ENCODE results near the gene SMARCAL1. TPM values are rescaled to one million over a fixed set of nuclear protein-coding genes. Genes with fewer than 3 reads are reported as not detected.

SMARCAL1 gene
- total RNA-seq, 5 donors from 2014 or later (not counting 1 experiment from before 2014, with no cell fraction given) = 17.2 to 30.5 (median 25.4) TPM

- WGBS (ENCODE audit: insufficient coverage) = 68% methylated on average over 5 of the region's 18 CpGs
- Histone ChIP-seq H3K4me3 (ENCODE audit: control insufficient read depth in 1 of 2, extremely low read depth in 1 of 2, low read length in 1 of 2) (no peak overlapping the region), H3K36me3 (ENCODE audit: control insufficient read depth in 2 of 2, extremely low read depth in 1 of 2, insufficient read depth in 1 of 2, low read length in 1 of 2) (no peaks in the 10 kb centered on the region), H3K4me1 (ENCODE audit: control insufficient read depth in 1 of 2, extremely low read depth in 1 of 2, insufficient read depth in 2 of 2, low read length in 2 of 2) (peaks cover 5 to 17% of the 10 kb centered on the region in 2 experiments), H3K27ac (ENCODE audit: low read length) (no peak overlapping the region), H3K9me3 (no peaks in the 10 kb centered on the region), H3K27me3 (replicated peaks in 1 of 2; ENCODE audit: control insufficient read depth in 2 of 2, extremely low read depth in 1 of 2, insufficient read depth in 2 of 2, low read length in 1 of 2) (peaks cover 10 to 37% of the 10 kb centered on the region in 2 experiments)
- Mint-ChIP-seq H3K36me3 (no peaks in the 10 kb centered on the region), H3K27me3 (peaks cover 62 to 66% of the 10 kb centered on the region in 2 donors), H3K4me1 (peaks cover 17 to 24% (median 23%) of the 10 kb centered on the region in 3 donors), H3K9me3 (peaks cover 0 to 3% (median 0%) of the 10 kb centered on the region in 3 donors), H3K4me3 (no peak overlapping the region), H3K27ac (no peak overlapping the region)
- CTCF ChIA-PET = no interaction called here
- DNase-seq = no peak
- POLR2A ChIA-PET = no interaction called here
- ATAC-seq (replicated peaks in 1 of 4) = no peak
Measured at GRCh38 chr2:216369821-216370220, 42.5 kb upstream of the SMARCAL1 start.

GRCh38 chr2:216370961-216371712, 41.1 kb upstream of the SMARCAL1 start:
- WGBS (ENCODE audit: insufficient coverage) = 4% methylated on average over 27 of the region's 53 CpGs
- Histone ChIP-seq H3K36me3 (ENCODE audit: control insufficient read depth in 2 of 2, extremely low read depth in 1 of 2, insufficient read depth in 1 of 2, low read length in 1 of 2) (no peaks in the 10 kb centered on the region), H3K9me3 (no peaks in the 10 kb centered on the region), H3K27ac (ENCODE audit: low read length) (no peak overlapping the region), H3K4me3 (ENCODE audit: control insufficient read depth in 1 of 2, extremely low read depth in 1 of 2, low read length in 1 of 2) (no peak overlapping the region), H3K27me3 (replicated peaks in 1 of 2; ENCODE audit: control insufficient read depth in 2 of 2, extremely low read depth in 1 of 2, insufficient read depth in 2 of 2, low read length in 1 of 2) (peaks cover 10 to 37% of the 10 kb centered on the region in 2 experiments), H3K4me1 (ENCODE audit: control insufficient read depth in 1 of 2, extremely low read depth in 1 of 2, insufficient read depth in 2 of 2, low read length in 2 of 2) (peaks cover 5 to 17% of the 10 kb centered on the region in 2 experiments)
- Mint-ChIP-seq H3K4me1 (peaks cover 17 to 24% (median 23%) of the 10 kb centered on the region in 3 donors), H3K36me3 (no peaks in the 10 kb centered on the region), H3K27ac (peak overlapping the region in 1 of 2 donors; percentile 25), H3K9me3 (peaks cover 0 to 3% (median 0%) of the 10 kb centered on the region in 3 donors), H3K4me3 (peak overlapping the region in 1 of 3 donors; percentile 68), H3K27me3 (peaks cover 57 to 60% of the 10 kb centered on the region in 2 donors)
- ChIA-PET CTCF (no interaction called here), POLR2A (no interaction called here)
- ATAC-seq (replicated peaks in 1 of 4) (no peak), DNase-seq (no peak)

DNA sequence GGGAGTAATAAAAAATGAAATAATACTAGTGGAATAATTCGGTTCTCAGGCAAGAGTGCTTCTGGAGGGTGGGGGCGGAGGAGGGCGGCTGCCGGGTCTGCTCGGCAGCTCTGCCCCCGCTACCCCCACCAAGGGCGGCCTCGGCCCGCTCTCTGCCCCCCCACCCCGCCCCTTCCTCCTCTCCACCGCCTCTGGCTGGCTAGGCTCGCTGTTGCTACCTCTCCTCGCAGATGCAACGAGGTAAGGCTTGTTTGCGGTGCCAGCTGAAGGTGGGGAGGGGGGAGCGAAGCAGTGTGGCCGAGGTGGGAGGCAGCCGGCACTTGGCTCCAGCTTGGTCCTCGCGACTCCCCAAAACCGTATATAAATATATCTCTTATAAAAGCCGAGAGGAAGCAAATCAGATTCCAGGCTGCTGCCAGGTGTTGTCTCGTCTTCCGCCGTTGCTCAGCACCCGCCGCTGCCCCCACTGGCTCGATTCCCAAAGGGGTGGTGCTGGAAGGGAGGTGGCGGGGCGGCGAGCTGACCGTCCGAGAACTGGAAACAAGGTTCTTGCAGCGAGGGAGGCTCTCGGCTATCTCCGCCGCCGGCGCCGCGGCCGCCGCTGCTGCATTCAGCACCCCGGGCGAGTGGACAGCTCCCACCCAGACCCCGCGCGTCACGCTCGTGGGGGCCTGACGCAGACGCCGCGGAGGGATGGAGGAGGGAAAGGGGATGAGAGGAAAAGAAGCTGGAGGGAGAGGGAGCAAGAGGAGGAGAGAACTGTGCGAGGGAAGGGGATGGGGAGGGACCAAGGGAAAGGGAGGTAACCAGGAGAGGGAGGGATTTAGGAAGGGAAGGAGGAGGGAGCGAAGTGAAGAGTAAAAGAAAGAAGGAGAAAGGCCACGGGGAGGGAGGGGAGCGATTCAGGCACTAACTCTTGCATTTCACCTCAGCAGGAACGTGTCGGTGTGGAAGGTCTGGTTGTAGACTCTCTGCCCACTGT, 40.3 kb upstream of the SMARCAL1 start, which contains the start of gene MARCHF4:
Gene MARCHF4 (minus strand): TSS at position 763 of the 982 bp plus-strand sequence. CDS start 2,223 bp downstream, outside the sequence.
- Histone ChIP-seq H3K27ac (ENCODE audit: low read length) (no peak within 1 kb of the TSS), H3K9me3 (no peaks in the 10 kb centered on the region), H3K4me1 (ENCODE audit: control insufficient read depth in 1 of 2, extremely low read depth in 1 of 2, insufficient read depth in 2 of 2, low read length in 2 of 2) (peaks cover 5 to 17% of the 10 kb centered on the region in 2 experiments), H3K4me3 (ENCODE audit: control insufficient read depth in 1 of 2, extremely low read depth in 1 of 2, low read length in 1 of 2) (peak within 1 kb of the TSS; percentile 10 to 40), H3K27me3 (replicated peaks in 1 of 2; ENCODE audit: control insufficient read depth in 2 of 2, extremely low read depth in 1 of 2, insufficient read depth in 2 of 2, low read length in 1 of 2) (peaks cover 10 to 37% of the 10 kb centered on the region in 2 experiments), H3K36me3 (ENCODE audit: control insufficient read depth in 2 of 2, extremely low read depth in 1 of 2, insufficient read depth in 1 of 2, low read length in 1 of 2) (no peaks in the 10 kb centered on the region)
- 2% methylated on average over 34 of the region's 60 CpGs for WGBS (ENCODE audit: insufficient coverage)
- Mint-ChIP-seq H3K36me3 (no peaks in the 10 kb centered on the region), H3K4me1 (peaks cover 17 to 24% (median 23%) of the 10 kb centered on the region in 3 donors), H3K4me3 (peak within 1 kb of the TSS in 2 of 3 donors; percentile 45 to 68), H3K9me3 (peaks cover 0 to 3% (median 0%) of the 10 kb centered on the region in 3 donors), H3K27ac (peak within 1 kb of the TSS in 1 of 2 donors; percentile 27), H3K27me3 (peaks cover 52 to 55% of the 10 kb centered on the region in 2 donors)
- CTCF ChIA-PET = interaction anchor here in 1 of 2 donors (0.6 to 1.8 kb wide), 5 partner anchors 25 to 698 kb away, joined by 3 to 6 read pairs (median 4); no protein-coding TSS in a partner anchor
- POLR2A ChIA-PET = no interaction called here
- DNase-seq = peak; percentile 14 to 78 (median 57)
- peak; percentile 78 to 90 (median 84) for ATAC-seq (replicated peaks in 1 of 4)

- Histone ChIP-seq H3K4me1 (ENCODE audit: control insufficient read depth in 1 of 2, extremely low read depth in 1 of 2, insufficient read depth in 2 of 2, low read length in 2 of 2) (peaks cover 5 to 17% of the 10 kb centered on the region in 2 experiments), H3K27me3 (replicated peaks in 1 of 2; ENCODE audit: control insufficient read depth in 2 of 2, extremely low read depth in 1 of 2, insufficient read depth in 2 of 2, low read length in 1 of 2) (peaks cover 10 to 39% of the 10 kb centered on the region in 2 experiments), H3K36me3 (ENCODE audit: control insufficient read depth in 2 of 2, extremely low read depth in 1 of 2, insufficient read depth in 1 of 2, low read length in 1 of 2) (no peaks in the 10 kb centered on the region), H3K9me3 (no peaks in the 10 kb centered on the region), H3K4me3 (ENCODE audit: control insufficient read depth in 1 of 2, extremely low read depth in 1 of 2, low read length in 1 of 2) (no peak overlapping the region), H3K27ac (ENCODE audit: low read length) (no peak overlapping the region)
- DNase-seq (no peak), ATAC-seq (replicated peaks in 1 of 4) (no peak)
- ChIA-PET POLR2A (no interaction called here), CTCF (interaction anchor here in 1 of 2 donors (0.6 to 1.8 kb wide), 2 partner anchors 24 to 29 kb away, joined by 3 to 4 read pairs; no protein-coding TSS in a partner anchor)
- H3K36me3 Mint-ChIP-seq = no peaks in the 10 kb centered on the region
- H3K27me3 Mint-ChIP-seq = peaks cover 47 to 50% of the 10 kb centered on the region in 2 donors
- H3K27ac Mint-ChIP-seq = no peak overlapping the region
- peaks cover 0 to 3% (median 0%) of the 10 kb centered on the region in 3 donors for H3K9me3 Mint-ChIP-seq
- peaks cover 17 to 24% (median 23%) of the 10 kb centered on the region in 3 donors for H3K4me1 Mint-ChIP-seq
- WGBS (ENCODE audit: insufficient coverage) = 0% methylated on average over 1 of the region's 6 CpGs
- peak overlapping the region in 1 of 3 donors; percentile 68 for H3K4me3 Mint-ChIP-seq
Measured at GRCh38 chr2:216372761-216373291, 39.5 kb upstream of the SMARCAL1 start.

DNA sequence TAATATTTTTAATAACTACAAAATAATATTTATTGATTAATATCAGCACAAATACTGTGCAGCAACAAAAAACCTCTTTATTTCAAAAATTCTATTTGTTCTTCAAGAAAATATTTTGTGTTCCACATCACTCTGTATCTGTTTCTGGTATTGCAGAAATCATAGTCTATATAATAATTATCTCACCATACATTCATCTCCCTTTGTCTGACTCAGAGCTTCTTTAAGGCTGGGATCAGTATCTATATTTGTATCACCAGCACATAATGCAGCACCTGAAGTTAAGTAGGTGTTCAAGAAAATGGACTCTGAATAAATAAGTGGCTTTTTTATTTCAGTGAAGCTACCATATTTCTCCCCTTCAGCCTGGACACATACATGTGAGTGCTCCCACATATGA, 38.4 kb upstream of the SMARCAL1 start:
- peaks cover 0 to 6% (median 0%) of the 10 kb centered on the region in 3 donors for H3K9me3 Mint-ChIP-seq
- H3K4me3 ChIP-seq (ENCODE audit: control insufficient read depth in 1 of 2, extremely low read depth in 1 of 2, low read length in 1 of 2) = no peak overlapping the region
- no peak overlapping the region for H3K27ac ChIP-seq (ENCODE audit: low read length)
- POLR2A ChIA-PET = no interaction called here
- H3K27ac Mint-ChIP-seq = no peak overlapping the region
- H3K4me1 ChIP-seq (ENCODE audit: control insufficient read depth in 1 of 2, extremely low read depth in 1 of 2, insufficient read depth in 2 of 2, low read length in 2 of 2) = peaks cover 5 to 17% of the 10 kb centered on the region in 2 experiments
- no peaks in the 10 kb centered on the region for H3K9me3 ChIP-seq
- ATAC-seq (replicated peaks in 1 of 4) (no peak), DNase-seq (no peak)
- peaks cover 38 to 41% of the 10 kb centered on the region in 2 donors for H3K27me3 Mint-ChIP-seq
- CTCF ChIA-PET = no interaction called here
- no peak overlapping the region for H3K4me3 Mint-ChIP-seq
- H3K4me1 Mint-ChIP-seq = peaks cover 17 to 24% (median 23%) of the 10 kb centered on the region in 3 donors
- H3K27me3 ChIP-seq (replicated peaks in 1 of 2; ENCODE audit: control insufficient read depth in 2 of 2, extremely low read depth in 1 of 2, insufficient read depth in 2 of 2, low read length in 1 of 2) = peaks cover 8 to 35% of the 10 kb centered on the region in 2 experiments
- no peaks in the 10 kb centered on the region for H3K36me3 ChIP-seq (ENCODE audit: control insufficient read depth in 2 of 2, extremely low read depth in 1 of 2, insufficient read depth in 1 of 2, low read length in 1 of 2)
- H3K36me3 Mint-ChIP-seq = no peaks in the 10 kb centered on the region
